NOMO-1 treated with dmso at 0.1 percent for 144 hours (cell line): ENCODE data around the gene GAK.

Experiments
- DNase-seq: peaks from one replicate; lab custom pipeline; 2025; ENCODE audit not compliant: unreplicated experiment; lab: John Stamatoyannopoulos, UW

The GAK gene

GRCh38 chr4:874056-874455 is 58.1 kb downstream of the GAK start:
- DNase-seq = no peak

GRCh38 chr4:872241-872981 is 59.7 kb downstream of the GAK start:
- DNase-seq = no peak

- no peak for DNase-seq
Observed at GRCh38 chr4:871484-871883, 60.6 kb downstream of the GAK start.

GRCh38 chr4:870951-871350 is 61.2 kb downstream of the GAK start:
- DNase-seq = no peak

- no peak for DNase-seq
Observed at GRCh38 chr4:869776-870175, 62.3 kb downstream of the GAK start.

- no peak for DNase-seq
Observed at GRCh38 chr4:868421-868820, 63.7 kb downstream of the GAK start.

- DNase-seq = no peak
Observed at GRCh38 chr4:867526-868250, 64.4 kb downstream of the GAK start.

GRCh38 chr4:866761-867390 is 65.2 kb downstream of the GAK start:
- DNase-seq = no peak

GRCh38 chr4:866068-866760 is 65.9 kb downstream of the GAK start:
- DNase-seq = no peak

GRCh38 chr4:865572-865971 is 66.5 kb downstream of the GAK start:
- no peak for DNase-seq

- no peak for DNase-seq
Observed at GRCh38 chr4:865121-865465, 67.0 kb downstream of the GAK start.

GRCh38 chr4:864456-865120 is 67.5 kb downstream of the GAK start:
- DNase-seq = no peak

- DNase-seq = no peak
Observed at GRCh38 chr4:860561-860960, 71.6 kb downstream of the GAK start.

- DNase-seq = no peak
Observed at GRCh38 chr4:859496-859895, 72.6 kb downstream of the GAK start.

GRCh38 chr4:858831-859451 is 73.2 kb downstream of the GAK start:
- no peak for DNase-seq

- no peak for DNase-seq
Observed at GRCh38 chr4:858041-858481, 74.1 kb downstream of the GAK start.

GRCh38 chr4:857461-857860 is 74.7 kb downstream of the GAK start:
- no peak for DNase-seq

- no peak for DNase-seq
Observed at GRCh38 chr4:856225-856901, 75.8 kb downstream of the GAK start.

- no peak for DNase-seq
Observed at GRCh38 chr4:855880-856224, 76.3 kb downstream of the GAK start.

- DNase-seq = no peak
Observed at GRCh38 chr4:854356-854755, 77.8 kb downstream of the GAK start.
